ENCODE results near the gene SLC4A4.
A peak's percentile ranks its signal among the peaks of the same experiment; 100 is the strongest.

Gene SLC4A4

DNA sequence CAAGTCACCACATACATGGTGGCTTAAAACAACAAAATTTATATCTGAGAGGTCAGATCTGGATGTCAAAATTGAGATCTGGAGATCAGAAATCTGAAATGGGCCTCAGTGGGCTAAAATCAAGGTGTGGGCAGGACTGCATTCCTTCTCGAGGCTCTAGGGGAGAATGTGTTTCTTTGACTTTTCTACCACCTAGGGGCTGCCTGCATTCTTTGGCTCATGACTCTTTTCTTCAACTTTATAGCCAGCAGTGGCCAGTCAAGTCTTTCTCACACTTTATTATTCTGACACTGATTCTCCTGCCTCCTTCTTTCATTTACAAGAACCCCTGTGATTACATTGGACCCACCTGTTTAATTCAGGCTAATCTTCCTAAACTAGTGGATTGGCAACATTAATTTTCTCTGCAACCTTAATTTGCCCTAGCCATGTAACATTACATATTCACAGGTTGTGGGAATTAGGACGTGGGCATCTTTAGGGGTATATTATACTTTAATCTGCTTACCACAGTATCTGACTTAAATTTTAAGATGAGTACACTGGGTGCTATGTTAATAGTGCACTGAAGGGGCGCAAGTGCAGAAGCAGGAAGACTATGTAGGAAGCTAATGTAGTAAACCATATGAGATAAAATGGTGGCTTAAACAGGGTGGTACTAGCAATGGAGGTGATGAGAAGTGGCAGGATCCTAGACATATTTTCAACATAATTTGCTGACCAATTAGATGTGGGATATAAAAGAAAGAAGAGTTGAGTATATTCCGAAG is 188.0 kb downstream of the SLC4A4 start:
- TF ChIP-seq, protein P1, sequence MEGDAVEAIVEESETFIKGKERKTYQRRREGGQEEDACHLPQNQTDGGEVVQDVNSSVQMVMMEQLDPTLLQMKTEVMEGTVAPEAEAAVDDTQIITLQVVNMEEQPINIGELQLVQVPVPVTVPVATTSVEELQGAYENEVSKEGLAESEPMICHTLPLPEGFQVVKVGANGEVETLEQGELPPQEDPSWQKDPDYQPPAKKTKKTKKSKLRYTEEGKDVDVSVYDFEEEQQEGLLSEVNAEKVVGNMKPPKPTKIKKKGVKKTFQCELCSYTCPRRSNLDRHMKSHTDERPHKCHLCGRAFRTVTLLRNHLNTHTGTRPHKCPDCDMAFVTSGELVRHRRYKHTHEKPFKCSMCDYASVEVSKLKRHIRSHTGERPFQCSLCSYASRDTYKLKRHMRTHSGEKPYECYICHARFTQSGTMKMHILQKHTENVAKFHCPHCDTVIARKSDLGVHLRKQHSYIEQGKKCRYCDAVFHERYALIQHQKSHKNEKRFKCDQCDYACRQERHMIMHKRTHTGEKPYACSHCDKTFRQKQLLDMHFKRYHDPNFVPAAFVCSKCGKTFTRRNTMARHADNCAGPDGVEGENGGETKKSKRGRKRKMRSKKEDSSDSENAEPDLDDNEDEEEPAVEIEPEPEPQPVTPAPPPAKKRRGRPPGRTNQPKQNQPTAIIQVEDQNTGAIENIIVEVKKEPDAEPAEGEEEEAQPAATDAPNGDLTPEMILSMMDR (IDR thresholded peaks at IDR 0.05; ENCODE audit: insufficient read depth, low read length, poor library complexity, severe bottlenecking), result peak; percentile 44
- Histone ChIP-seq H3K36me3 (ENCODE audit: control insufficient read depth, insufficient read depth, low read length) (no peaks in the 10 kb centered on the region), H3K27me3 (replicated peaks; ENCODE audit: control insufficient read depth, insufficient read depth, low read length) (no peaks in the 10 kb centered on the region), H3K4me3 (replicated peaks; ENCODE audit: low read depth, low read length) (no peak overlapping the region)
- no peak for DNase-seq (ENCODE audit: extremely low read depth, insufficient read length)

DNA sequence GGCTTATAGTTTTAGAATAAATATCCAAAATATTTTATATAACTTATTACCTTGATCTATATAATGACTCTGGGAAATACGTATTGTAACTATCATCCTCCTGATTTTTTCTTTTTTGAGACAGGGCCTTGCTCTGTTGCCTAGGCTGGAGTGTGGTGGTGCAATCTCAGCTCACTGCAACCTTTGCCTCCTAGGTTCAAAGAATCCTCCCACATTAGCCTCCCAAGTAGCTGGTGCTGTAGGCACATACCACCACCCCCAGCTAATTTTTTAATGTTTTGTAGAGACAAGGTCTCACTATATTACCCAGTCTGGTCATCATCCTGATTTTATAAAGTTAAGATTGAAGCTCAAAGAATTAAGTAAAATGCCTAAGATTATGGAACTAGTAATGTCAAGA is 193.6 kb downstream of the SLC4A4 start:
- TF ChIP-seq, protein P1 (IDR thresholded peaks at IDR 0.05; ENCODE audit: insufficient read depth, low read length, poor library complexity, severe bottlenecking), result no peak
- Histone ChIP-seq H3K36me3 (ENCODE audit: control insufficient read depth, insufficient read depth, low read length) (no peaks in the 10 kb centered on the region), H3K27me3 (replicated peaks; ENCODE audit: control insufficient read depth, insufficient read depth, low read length) (no peaks in the 10 kb centered on the region), H3K4me3 (replicated peaks; ENCODE audit: low read depth, low read length) (no peak overlapping the region)
- DNase-seq (ENCODE audit: extremely low read depth, insufficient read length), result no peak

DNA sequence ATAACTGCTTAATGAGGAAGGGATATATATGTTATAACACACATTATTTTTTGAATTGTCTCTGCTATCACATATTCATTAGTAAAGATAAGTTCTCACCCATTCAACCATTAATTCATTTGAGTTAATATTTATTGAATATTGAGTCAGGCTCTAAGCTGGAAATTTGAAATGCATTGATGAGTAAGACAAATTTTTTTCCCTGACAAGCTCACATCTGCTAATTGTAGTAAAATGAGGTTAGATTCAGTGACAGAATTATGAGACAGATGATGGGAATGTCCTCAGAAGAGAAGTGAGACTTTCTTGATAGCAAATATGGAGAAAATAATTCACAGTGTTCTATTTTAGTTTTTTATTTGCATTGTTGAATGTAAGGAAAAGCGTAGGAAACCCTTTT is 194.3 kb downstream of the SLC4A4 start:
- no peaks in the 10 kb centered on the region for H3K36me3 ChIP-seq (ENCODE audit: control insufficient read depth, insufficient read depth, low read length)
- H3K27me3 ChIP-seq (replicated peaks; ENCODE audit: control insufficient read depth, insufficient read depth, low read length), result no peaks in the 10 kb centered on the region
- TF ChIP-seq, protein P1 (IDR thresholded peaks at IDR 0.05; ENCODE audit: insufficient read depth, low read length, poor library complexity, severe bottlenecking), result no peak
- H3K4me3 ChIP-seq (replicated peaks; ENCODE audit: low read depth, low read length), result no peak overlapping the region
- DNase-seq (ENCODE audit: extremely low read depth, insufficient read length), result no peak

DNA sequence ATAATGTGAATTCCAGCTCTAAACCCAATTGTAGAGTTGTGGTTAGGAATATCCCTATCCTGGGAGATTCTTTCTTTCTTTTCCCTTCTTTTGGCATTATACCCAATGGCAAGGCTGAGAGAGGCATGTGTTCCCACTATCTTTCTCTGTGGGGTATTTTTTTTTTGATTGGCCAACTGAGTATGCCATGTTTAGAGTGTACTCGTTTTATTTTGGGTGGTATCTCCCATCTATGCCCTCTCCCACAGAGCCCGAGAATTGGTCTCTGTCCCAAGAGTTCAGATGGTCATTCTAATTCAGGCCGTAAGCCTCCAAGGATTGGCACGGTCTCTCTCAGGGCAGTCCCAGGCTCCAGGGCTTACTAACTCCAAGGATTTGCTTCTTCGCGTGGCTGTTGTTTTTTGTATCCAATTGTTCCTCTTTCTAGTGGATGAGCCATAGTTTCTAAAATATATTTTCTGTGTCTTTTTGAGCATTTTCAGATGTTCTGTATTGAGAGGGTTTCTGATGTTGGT is 198.8 kb downstream of the SLC4A4 start:
- no peak for DNase-seq (ENCODE audit: extremely low read depth, insufficient read length)
- no peaks in the 10 kb centered on the region for H3K36me3 ChIP-seq (ENCODE audit: control insufficient read depth, insufficient read depth, low read length)
- H3K4me3 ChIP-seq (replicated peaks; ENCODE audit: low read depth, low read length), result no peak overlapping the region
- TF ChIP-seq, protein P1 (IDR thresholded peaks at IDR 0.05; ENCODE audit: insufficient read depth, low read length, poor library complexity, severe bottlenecking), result no peak
- H3K27me3 ChIP-seq (replicated peaks; ENCODE audit: control insufficient read depth, insufficient read depth, low read length), result no peaks in the 10 kb centered on the region

DNA sequence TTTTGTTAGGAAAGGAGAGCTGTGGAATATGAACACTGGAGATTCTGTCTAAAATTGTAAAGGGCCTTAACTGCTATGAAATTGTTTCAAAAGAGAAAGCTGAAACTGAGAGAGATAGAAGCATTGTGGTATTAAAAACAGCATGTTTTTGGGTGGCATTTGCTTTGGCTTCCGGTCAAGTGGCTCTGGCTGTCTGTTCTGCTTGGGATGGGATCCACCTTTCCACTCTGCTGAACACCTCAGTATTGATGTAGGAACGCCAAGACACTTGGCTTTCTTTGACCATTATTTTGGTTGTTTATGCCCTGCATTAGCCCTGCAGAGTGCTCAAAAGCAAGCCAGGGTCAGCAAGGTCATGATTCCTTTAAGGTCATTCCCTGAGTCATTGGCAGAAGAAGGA is 199.7 kb downstream of the SLC4A4 start:
- no peak for DNase-seq (ENCODE audit: extremely low read depth, insufficient read length)
- Histone ChIP-seq H3K27me3 (replicated peaks; ENCODE audit: control insufficient read depth, insufficient read depth, low read length) (no peaks in the 10 kb centered on the region), H3K36me3 (ENCODE audit: control insufficient read depth, insufficient read depth, low read length) (no peaks in the 10 kb centered on the region), H3K4me3 (replicated peaks; ENCODE audit: low read depth, low read length) (no peak overlapping the region)
- TF ChIP-seq, protein P1 (IDR thresholded peaks at IDR 0.05; ENCODE audit: insufficient read depth, low read length, poor library complexity, severe bottlenecking), result no peak
